ENCODE measurements around the gene STX5. TPM values are rescaled to one million over a fixed set of nuclear protein-coding genes. Genes with fewer than 3 reads are reported as not detected.
A peak's percentile ranks its signal among the peaks of the same experiment; 100 is the strongest.

STX5 gene
- total and polyA plus RNA-seq, 2 experiments from 2014 or later, result 38.5 to 53.6 TPM

DNA sequence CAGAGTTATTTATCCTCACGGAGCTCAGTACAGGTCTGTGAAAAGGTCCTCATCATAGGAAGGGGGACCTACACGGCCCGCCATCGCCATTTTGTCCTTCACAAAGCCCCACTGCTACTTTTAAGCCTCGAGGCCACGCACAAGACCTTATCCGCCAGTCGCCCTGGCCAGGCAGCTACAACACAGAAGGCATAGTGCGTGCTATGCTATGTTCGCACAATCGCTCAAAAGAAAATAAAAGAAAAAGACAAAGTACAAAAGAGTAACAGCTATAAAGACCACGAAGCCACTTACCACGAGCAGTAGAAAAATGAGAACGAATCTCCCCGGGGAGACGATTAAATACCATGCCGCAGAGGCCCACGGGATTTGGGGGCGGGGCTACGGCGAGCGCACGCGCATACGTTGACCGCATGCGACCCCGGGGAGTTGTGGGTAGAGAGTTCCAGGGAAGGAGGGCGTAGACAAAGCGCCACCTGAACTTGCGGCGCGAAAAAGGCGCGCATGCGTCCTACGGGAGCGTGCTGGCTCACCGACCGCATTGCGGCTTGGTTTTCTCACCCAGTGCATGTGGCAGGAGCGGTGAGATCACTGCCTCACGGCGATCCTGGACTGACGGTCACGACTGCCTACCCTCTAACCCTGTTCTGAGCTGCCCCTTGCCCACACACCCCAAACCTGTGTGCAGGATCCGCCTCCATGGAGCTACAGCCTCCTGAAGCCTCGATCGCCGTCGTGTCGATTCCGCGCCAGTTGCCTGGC is 23.9 kb upstream of the STX5 start:
- Histone ChIP-seq H3K27me3 (no peaks in the 10 kb centered on the region), H3K36me3 (peaks cover 29% of the 10 kb centered on the region), H3K9me3 (ENCODE audit: low read depth) (no peaks in the 10 kb centered on the region), H3K4me1 (ENCODE audit: low read depth) (peaks cover 17% of the 10 kb centered on the region), H3K27ac (peak overlapping the region; percentile 75), H3K4me3 (peak overlapping the region; percentile 76)
- DNase-seq (ENCODE audit: low read depth in 1 of 2, low spot score in 1 of 2), result peak; percentile 97 to 98
- TF ChIP-seq, protein P1, sequence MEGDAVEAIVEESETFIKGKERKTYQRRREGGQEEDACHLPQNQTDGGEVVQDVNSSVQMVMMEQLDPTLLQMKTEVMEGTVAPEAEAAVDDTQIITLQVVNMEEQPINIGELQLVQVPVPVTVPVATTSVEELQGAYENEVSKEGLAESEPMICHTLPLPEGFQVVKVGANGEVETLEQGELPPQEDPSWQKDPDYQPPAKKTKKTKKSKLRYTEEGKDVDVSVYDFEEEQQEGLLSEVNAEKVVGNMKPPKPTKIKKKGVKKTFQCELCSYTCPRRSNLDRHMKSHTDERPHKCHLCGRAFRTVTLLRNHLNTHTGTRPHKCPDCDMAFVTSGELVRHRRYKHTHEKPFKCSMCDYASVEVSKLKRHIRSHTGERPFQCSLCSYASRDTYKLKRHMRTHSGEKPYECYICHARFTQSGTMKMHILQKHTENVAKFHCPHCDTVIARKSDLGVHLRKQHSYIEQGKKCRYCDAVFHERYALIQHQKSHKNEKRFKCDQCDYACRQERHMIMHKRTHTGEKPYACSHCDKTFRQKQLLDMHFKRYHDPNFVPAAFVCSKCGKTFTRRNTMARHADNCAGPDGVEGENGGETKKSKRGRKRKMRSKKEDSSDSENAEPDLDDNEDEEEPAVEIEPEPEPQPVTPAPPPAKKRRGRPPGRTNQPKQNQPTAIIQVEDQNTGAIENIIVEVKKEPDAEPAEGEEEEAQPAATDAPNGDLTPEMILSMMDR (IDR thresholded peaks at IDR 0.05; ENCODE audit: low read depth, low read length), result no peak

GRCh38 chr11:62854825-62855570 is 23.1 kb upstream of the STX5 start:
- peaks cover 29% of the 10 kb centered on the region for H3K36me3 ChIP-seq
- H3K27me3 ChIP-seq, result no peaks in the 10 kb centered on the region

GRCh38 chr11:62854013-62854824 is 22.4 kb upstream of the STX5 start:
- peak overlapping the region; percentile 71 for H3K27ac ChIP-seq

More at GRCh38 chr11:62854825-62855570, 23.1 kb upstream of the STX5 start:
- Histone ChIP-seq H3K9me3 (ENCODE audit: low read depth) (no peaks in the 10 kb centered on the region), H3K4me3 (peak overlapping the region; percentile 76), H3K27ac (peak overlapping the region; percentile 66), H3K4me1 (ENCODE audit: low read depth) (peaks cover 10% of the 10 kb centered on the region)
- TF ChIP-seq, protein P1 (IDR thresholded peaks at IDR 0.05; ENCODE audit: low read depth, low read length), result no peak
- DNase-seq (ENCODE audit: low read depth in 1 of 2, low spot score in 1 of 2), result no peak

GRCh38 chr11:62853279-62853965 is 21.6 kb upstream of the STX5 start:
- Histone ChIP-seq H3K27ac (peak overlapping the region; percentile 71), H3K4me3 (peak overlapping the region; percentile 76)
- TF ChIP-seq, protein P1 (IDR thresholded peaks at IDR 0.05; ENCODE audit: low read depth, low read length), result no peak

More at GRCh38 chr11:62854013-62854824, 22.4 kb upstream of the STX5 start:
- Histone ChIP-seq H3K9me3 (ENCODE audit: low read depth) (no peaks in the 10 kb centered on the region), H3K4me3 (peak overlapping the region; percentile 76), H3K36me3 (peaks cover 29% of the 10 kb centered on the region), H3K27me3 (no peaks in the 10 kb centered on the region), H3K4me1 (ENCODE audit: low read depth) (peaks cover 10% of the 10 kb centered on the region)
- TF ChIP-seq, protein P1 (IDR thresholded peaks at IDR 0.05; ENCODE audit: low read depth, low read length), result no peak
- DNase-seq (ENCODE audit: low read depth in 1 of 2, low spot score in 1 of 2), result no peak

More at GRCh38 chr11:62853279-62853965, 21.6 kb upstream of the STX5 start:
- DNase-seq (ENCODE audit: low read depth in 1 of 2, low spot score in 1 of 2), result no peak
- peaks cover 29% of the 10 kb centered on the region for H3K36me3 ChIP-seq
- H3K9me3 ChIP-seq (ENCODE audit: low read depth), result no peaks in the 10 kb centered on the region
- H3K27me3 ChIP-seq, result no peaks in the 10 kb centered on the region
- H3K4me1 ChIP-seq (ENCODE audit: low read depth), result peaks cover 10% of the 10 kb centered on the region
